ENCODE results near the gene AGAP1.

GRCh38 chr2:235930701-235931100 is 436.9 kb downstream of the AGAP1 start:
- TF ChIP-seq CTCF (IDR thresholded peaks at IDR 0.05) (no peak), POLR2A (IDR thresholded peaks at IDR 0.05) (no peak)

All from vagina (tissue), 2 donors.